HTR-8/SVneo (cell line): Measurements from ENCODE around the gene CDH13.

Source experiments
- DNase-seq: peaks from one replicate; pipeline ENCODE4 v3.0.0; 2011; ENCODE audit warnings: low spot score, mixed read lengths; ENCODE audit not compliant: insufficient read length
- FAIRE-seq: peaks from 2 replicates; lab custom pipeline; 2011; peaks lifted over from hg19 to GRCh38; lab: Jason Lieb, UNC

Gene CDH13

GRCh38 chr16:83176802-83177201 is 550.0 kb downstream of the CDH13 start:
- DNase-seq (no peak), FAIRE-seq (peak; percentile 33)

GRCh38 chr16:83185902-83186301 is 559.1 kb downstream of the CDH13 start:
- FAIRE-seq, result no peak

DNA sequence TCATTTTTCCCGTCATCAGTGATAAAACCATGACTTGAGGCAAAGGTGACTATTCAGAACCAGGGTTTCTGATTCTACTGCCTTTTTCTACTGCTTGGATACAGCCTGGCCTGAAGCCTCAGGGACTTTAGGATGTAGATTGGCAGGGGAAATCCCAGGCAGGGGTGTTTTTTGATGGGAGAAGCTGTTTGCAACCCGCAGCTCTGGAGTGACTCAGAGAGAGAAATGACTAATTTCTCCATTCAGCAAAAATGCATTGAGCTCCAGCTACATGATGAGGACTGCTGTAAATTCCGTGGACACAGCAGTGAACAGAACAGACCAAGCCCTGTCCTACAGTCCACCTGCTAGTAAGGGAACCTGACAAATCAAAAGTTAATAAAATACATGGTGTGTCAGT is 560.6 kb downstream of the CDH13 start:
- DNase-seq (peak; percentile 57), FAIRE-seq (no peak)

More at GRCh38 chr16:83185902-83186301, 559.1 kb downstream of the CDH13 start:
- DNase-seq, result no peak

- DNase-seq, result no peak
- peak; percentile 20 for FAIRE-seq
Observed at GRCh38 chr16:83196796-83197195, 570.0 kb downstream of the CDH13 start.

DNA sequence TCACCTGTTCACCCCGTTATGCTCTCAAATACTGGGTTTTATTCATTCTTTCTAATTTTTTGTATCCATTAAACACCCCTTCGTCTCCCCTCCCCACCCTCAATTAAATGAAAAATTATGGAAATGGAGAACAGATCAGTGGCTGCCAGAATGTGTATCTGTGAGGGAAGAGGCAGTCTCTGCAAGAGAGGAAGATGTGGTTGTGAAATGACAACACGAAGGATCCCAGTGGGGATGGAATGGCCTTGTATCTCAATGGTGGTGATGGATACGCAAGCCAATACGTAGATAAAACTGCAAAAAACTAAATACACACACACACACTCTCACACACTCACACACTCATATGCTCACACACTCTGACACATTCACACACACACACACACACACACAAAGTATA is 570.7 kb downstream of the CDH13 start:
- FAIRE-seq (no peak), DNase-seq (no peak)

GRCh38 chr16:83198977-83199376 is 572.2 kb downstream of the CDH13 start:
- DNase-seq, result no peak
- no peak for FAIRE-seq

DNA sequence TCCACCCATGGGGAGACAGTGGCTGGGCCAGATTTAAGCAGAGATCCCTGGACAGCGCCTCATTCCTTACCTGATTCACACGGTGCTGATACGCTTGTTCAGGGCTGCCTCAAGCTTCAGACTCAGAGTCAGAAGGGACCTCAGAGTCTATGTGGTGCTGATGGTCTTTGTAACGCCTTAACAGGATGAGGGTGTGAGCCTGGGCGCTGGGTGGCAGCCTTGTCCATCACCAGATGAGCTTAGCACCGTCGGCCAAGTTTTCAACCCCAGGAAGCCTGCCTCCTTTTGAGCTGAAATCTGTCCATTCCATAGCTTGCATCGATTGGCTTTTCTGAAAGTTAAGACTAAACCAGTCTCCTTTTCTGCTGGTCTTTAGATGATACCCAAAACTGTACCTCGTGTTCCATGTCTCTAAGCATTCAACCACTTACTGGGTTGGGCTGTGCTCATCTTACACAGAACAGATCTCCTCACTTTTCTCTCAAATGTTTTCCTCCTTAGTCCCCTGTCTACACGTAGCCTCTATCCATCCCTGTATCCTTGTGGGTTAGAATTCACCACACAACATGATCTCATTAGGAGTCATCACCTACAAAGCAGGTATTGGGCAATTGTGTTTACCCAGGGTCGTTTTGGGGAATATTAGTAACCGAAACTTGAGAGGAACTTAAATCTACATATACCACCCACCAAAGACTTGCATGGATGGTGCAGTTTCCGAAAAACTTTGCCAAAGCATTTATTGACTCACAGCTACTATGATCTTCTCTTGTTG is 573.4 kb downstream of the CDH13 start:
- FAIRE-seq, result peak; percentile 23
- no peak for DNase-seq

GRCh38 chr16:83201748-83202147 is 575.0 kb downstream of the CDH13 start:
- DNase-seq, result no peak
- no peak for FAIRE-seq

- no peak for DNase-seq
- FAIRE-seq, result no peak
Observed at GRCh38 chr16:83205896-83206295, 579.1 kb downstream of the CDH13 start.

DNA sequence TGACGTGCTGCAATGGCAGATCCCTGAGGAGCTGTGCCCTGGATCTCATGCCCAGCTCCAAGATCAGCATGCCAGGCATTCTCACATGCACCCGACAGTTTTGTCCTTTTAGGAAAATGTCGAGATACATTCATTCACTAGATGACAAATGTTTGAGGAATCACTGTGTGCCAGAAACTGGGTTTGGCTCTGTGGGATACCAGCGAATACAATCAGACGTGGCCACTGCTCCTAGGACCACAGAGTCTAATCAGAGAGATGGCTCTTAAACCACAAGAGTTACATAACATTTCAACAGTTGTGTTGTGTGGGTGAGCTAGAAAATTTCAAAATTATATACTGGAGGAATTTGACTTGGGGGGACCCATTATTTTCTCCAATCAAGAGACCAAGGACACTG is 579.7 kb downstream of the CDH13 start:
- DNase-seq (no peak), FAIRE-seq (no peak)

- no peak for FAIRE-seq
Observed at GRCh38 chr16:83211711-83212110, 584.9 kb downstream of the CDH13 start.

GRCh38 chr16:83212301-83212841 is 585.6 kb downstream of the CDH13 start:
- no peak for DNase-seq
- FAIRE-seq, result no peak

More at GRCh38 chr16:83211711-83212110, 584.9 kb downstream of the CDH13 start:
- DNase-seq, result no peak

DNA sequence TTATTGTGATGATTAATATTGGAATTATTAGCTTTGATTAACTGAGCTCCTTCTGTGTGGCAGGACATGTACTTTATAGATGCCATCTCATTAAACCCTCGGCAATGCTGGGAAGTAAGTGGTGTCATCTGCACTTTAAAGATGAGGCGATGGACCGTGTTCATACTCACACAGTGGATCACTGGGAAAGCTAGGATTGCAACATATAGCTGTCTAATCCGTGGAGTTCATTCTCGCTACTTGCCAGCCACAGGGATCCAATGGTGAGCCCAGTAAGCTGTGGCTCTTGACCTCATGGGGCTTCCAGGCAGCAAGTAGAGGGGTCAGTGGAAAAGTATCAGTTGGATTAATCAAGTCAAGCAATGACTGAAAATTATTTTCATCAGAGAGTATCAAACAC is 587.9 kb downstream of the CDH13 start:
- DNase-seq, result no peak

GRCh38 chr16:83215406-83216001 is 588.7 kb downstream of the CDH13 start:
- peak; percentile 51 for DNase-seq
- FAIRE-seq, result no peak

More for the DNA sequence above, 587.9 kb downstream of the CDH13 start:
- FAIRE-seq, result no peak

GRCh38 chr16:83219285-83219684 is 592.5 kb downstream of the CDH13 start:
- FAIRE-seq (no peak), DNase-seq (no peak)

GRCh38 chr16:83220066-83220465 is 593.3 kb downstream of the CDH13 start:
- FAIRE-seq (no peak), DNase-seq (no peak)

DNA sequence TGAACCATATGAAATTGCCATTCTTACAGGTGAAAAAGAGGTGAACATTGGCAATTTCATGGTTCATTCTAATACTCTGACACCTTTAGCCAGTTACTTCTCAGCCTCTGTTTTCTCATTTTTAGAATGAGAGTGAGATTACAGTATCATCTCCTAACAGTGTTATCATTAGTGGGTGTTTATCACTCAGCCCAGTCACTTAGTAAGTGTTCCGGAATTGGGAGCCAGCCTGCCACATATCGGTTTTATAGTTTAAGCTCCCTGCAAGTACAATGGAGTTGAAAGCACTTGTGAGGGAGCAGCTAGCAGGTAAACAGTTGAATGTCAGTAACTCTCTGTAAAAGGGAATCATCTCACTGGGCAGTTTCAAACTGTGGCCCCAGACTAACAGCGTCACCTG is 597.9 kb downstream of the CDH13 start:
- no peak for FAIRE-seq
- no peak for DNase-seq

DNA sequence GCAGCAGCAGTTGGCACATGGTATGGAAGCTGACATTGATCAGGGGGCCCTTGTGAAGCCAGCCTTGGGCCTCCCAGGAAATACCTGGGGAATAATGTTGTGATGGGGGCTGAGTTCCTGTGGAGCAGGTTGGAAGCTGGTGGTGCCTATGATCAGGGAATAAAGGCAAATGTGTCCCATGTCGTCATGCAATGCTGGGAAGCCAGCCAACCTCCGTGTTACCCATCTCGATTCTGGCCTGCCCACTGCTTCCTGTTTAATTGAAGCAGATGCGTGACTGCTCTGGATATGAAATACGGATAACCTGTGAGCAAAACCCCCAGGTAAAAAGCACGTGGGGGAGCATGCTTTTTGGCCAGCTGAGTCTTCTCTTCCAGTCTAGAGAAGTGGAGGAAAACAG is 600.6 kb downstream of the CDH13 start:
- FAIRE-seq (no peak), DNase-seq (no peak)

- DNase-seq, result no peak
- FAIRE-seq, result no peak
Observed at GRCh38 chr16:83231729-83232128, 605.0 kb downstream of the CDH13 start.

GRCh38 chr16:83233153-83233552 is 606.4 kb downstream of the CDH13 start:
- DNase-seq, result no peak
- no peak for FAIRE-seq

DNA sequence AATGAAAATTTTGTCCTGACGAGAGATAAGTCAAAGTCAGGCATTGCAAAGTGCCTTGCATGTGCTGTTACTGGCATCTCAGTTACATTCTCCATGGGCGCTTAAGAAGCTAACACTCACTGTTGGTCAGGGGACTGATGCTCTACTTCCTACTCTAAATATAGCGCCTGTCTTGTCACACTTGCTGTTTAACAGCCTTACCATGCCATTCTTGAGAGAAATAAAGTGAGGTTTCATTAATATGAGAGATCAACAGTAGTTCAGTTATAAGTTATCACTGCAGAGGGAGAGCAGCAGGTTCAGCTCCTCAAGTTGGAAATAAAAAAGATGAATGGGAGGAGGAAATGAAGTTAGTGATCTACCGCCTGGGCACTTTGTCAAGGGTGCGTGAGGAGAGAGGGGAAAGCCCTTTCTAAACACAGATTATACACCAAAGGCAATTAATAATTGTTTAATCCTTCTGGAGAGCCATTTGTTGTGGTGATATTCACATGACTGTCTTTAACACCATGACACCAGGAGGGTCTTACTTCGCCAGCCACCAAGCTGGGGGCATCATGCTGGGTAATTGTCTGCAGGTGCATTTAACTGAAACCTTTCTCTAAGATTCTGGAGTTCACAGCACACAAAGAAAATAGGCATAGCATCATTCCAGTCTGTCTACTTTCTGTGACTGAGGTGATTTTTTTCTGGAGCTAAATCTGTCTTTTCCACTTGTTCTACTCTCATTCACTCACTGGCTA is 612.4 kb downstream of the CDH13 start:
- FAIRE-seq (no peak), DNase-seq (no peak)
